Measurements from ENCODE around the gene TBC1D5.

DNA sequence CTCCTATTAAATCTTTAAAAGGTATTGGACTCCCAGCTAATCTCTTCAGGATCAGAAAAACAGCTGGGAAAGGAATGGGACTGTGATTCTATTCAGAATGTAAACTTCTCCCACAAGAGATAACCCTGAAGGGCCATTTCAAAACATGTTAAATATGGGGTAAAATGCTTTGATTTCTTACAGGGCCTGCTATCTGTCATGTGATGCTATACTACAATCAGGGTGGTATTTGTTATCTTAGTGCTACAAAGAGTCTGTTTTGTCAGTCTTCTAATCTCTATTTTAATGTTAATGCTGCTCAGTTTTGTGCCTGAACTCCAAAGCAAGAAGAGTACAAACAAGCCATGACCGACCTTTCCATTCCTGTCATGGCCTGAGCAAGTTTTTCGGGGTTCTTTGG lies 186.9 kb downstream of the TBC1D5 start:
- no peak for TF ChIP-seq ZFX (IDR thresholded peaks at IDR 0.05)
- TF ChIP-seq, protein P1, sequence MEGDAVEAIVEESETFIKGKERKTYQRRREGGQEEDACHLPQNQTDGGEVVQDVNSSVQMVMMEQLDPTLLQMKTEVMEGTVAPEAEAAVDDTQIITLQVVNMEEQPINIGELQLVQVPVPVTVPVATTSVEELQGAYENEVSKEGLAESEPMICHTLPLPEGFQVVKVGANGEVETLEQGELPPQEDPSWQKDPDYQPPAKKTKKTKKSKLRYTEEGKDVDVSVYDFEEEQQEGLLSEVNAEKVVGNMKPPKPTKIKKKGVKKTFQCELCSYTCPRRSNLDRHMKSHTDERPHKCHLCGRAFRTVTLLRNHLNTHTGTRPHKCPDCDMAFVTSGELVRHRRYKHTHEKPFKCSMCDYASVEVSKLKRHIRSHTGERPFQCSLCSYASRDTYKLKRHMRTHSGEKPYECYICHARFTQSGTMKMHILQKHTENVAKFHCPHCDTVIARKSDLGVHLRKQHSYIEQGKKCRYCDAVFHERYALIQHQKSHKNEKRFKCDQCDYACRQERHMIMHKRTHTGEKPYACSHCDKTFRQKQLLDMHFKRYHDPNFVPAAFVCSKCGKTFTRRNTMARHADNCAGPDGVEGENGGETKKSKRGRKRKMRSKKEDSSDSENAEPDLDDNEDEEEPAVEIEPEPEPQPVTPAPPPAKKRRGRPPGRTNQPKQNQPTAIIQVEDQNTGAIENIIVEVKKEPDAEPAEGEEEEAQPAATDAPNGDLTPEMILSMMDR (conservative IDR thresholded peaks at IDR 0.05) = no peak
